DMS79 (cell line): Measurements from ENCODE around the gene RNF135.
"Not testable (repeated sequence)": the region's sequence is repeated elsewhere in the genome, so short reads cannot be mapped to it uniquely, and the experiment has no call there.

Experiments
- DNase-seq: peaks from one replicate; lab custom pipeline; 2025; lab: John Stamatoyannopoulos, UW

The RNF135 gene

GRCh38 chr17:31002047-31002446 is 31.2 kb downstream of the RNF135 start:
- DNase-seq: no peak

GRCh38 chr17:31003225-31003866 is 32.5 kb downstream of the RNF135 start:
- DNase-seq: no peak

- DNase-seq: no peak
These were observed 33.3 kb downstream of the RNF135 start for GRCh38 chr17:31004160-31004559.

- DNase-seq: peak; percentile 4
These were observed 37.0 kb downstream of the RNF135 start for GRCh38 chr17:31007695-31008373.

GRCh38 chr17:31008374-31009041 is 37.7 kb downstream of the RNF135 start:
- DNase-seq: peak; percentile 60

- DNase-seq: peak; percentile 27
These were observed 38.3 kb downstream of the RNF135 start for GRCh38 chr17:31009042-31009702.

GRCh38 chr17:31010014-31010413 is 39.2 kb downstream of the RNF135 start:
- DNase-seq: not testable (repeated sequence)

- DNase-seq: no peak
These were observed 43.0 kb downstream of the RNF135 start for GRCh38 chr17:31013844-31014243.

GRCh38 chr17:31015639-31016038 is 44.8 kb downstream of the RNF135 start:
- no peak for DNase-seq

- DNase-seq: no peak
These were observed 48.2 kb downstream of the RNF135 start for GRCh38 chr17:31019004-31019403.

- DNase-seq: not testable (repeated sequence)
These were observed 52.3 kb downstream of the RNF135 start for GRCh38 chr17:31023171-31023570.

- no peak for DNase-seq
These were observed 61.0 kb downstream of the RNF135 start for GRCh38 chr17:31031841-31032240.

- not testable (repeated sequence) for DNase-seq
These were observed 64.8 kb downstream of the RNF135 start for GRCh38 chr17:31035611-31036010.

GRCh38 chr17:31040837-31041236 is 70.0 kb downstream of the RNF135 start:
- not testable (repeated sequence) for DNase-seq

- DNase-seq: not testable (repeated sequence)
These were observed 71.5 kb downstream of the RNF135 start for GRCh38 chr17:31042378-31042777.

GRCh38 chr17:31046856-31047425 is 76.1 kb downstream of the RNF135 start:
- not testable (repeated sequence) for DNase-seq

GRCh38 chr17:31048142-31048541 is 77.3 kb downstream of the RNF135 start:
- no peak for DNase-seq

- no peak for DNase-seq
These were observed 77.9 kb downstream of the RNF135 start for GRCh38 chr17:31048780-31049179.
